A673 (cell line): Measurements from ENCODE around the gene SPATA25.

Experiments used
- EZH2 ChIP-seq: fragments of 200-600 bp; sonication (generic); IDR thresholded peaks from 2 replicates; pipeline ENCODE4 v1.6.1; 2017; ENCODE audit warnings: borderline replicate concordance, low read depth, mild to moderate bottlenecking, mixed read lengths, antibody characterized with exemption, low read length; ENCODE audit not compliant: poor library complexity, severe bottlenecking
- TF ChIP-seq, protein P1 (sequence below): fragments of 300-800, 200-600 bp; sonication (generic); conservative IDR thresholded peaks from 2 replicates; pipeline ENCODE4 v1.5.1; 2017; ENCODE audit warnings: low read depth, mild to moderate bottlenecking, antibody characterized with exemption, low read length, moderate library complexity, mixed read lengths

- TF ChIP-seq, protein P1, sequence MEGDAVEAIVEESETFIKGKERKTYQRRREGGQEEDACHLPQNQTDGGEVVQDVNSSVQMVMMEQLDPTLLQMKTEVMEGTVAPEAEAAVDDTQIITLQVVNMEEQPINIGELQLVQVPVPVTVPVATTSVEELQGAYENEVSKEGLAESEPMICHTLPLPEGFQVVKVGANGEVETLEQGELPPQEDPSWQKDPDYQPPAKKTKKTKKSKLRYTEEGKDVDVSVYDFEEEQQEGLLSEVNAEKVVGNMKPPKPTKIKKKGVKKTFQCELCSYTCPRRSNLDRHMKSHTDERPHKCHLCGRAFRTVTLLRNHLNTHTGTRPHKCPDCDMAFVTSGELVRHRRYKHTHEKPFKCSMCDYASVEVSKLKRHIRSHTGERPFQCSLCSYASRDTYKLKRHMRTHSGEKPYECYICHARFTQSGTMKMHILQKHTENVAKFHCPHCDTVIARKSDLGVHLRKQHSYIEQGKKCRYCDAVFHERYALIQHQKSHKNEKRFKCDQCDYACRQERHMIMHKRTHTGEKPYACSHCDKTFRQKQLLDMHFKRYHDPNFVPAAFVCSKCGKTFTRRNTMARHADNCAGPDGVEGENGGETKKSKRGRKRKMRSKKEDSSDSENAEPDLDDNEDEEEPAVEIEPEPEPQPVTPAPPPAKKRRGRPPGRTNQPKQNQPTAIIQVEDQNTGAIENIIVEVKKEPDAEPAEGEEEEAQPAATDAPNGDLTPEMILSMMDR = no peak
- TF ChIP-seq EZH2 = no peak
These were observed 46.7 kb downstream of the SPATA25 start for GRCh38 chr20:45840700-45841198.
